GM18858 (cell line): Measurements from ENCODE around the gene TEKT4.
"Not testable (repeated sequence)": the region's sequence is repeated elsewhere in the genome, so short reads cannot be mapped to it uniquely, and the experiment has no call there.

Source experiments
- ATAC-seq: cut with Tn5 transposase; IDR thresholded peaks from one replicate; pipeline ENCODE4 v1.9.1; 2021; ENCODE audit not compliant: unreplicated experiment

Gene TEKT4

DNA sequence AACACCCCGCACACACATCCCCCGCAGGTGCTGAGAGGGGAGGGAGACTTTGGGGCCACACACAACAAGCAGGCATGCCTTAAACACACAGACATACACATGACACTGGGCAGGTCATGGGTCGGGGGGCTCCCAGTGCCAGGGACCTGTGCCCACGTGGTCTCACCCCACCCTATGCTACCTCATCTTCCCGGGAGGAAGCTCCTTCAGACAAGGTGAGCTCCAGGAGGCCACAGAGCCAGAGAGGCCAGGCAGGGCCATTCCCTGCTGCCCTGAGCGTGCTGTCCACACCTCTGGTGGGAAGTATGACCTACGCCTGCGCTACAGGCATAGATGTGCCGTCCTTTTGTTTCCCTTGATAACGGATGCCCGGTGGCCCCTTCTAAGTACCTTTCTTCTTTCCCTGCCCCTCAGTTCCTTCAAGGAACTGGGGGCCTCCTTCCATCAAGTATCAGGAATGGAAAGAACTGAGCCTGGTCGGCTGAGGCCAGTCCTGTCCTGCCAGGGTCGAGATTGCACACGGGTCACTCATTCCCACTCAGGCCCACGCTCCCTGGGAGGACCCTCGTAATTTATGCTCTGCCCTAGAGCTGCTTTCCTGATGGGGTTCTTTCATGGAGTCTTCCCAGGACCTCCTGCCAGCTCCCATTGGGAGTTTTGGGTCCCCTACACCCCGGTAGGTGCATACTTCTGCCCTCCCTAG, 4.7 kb downstream of the TEKT4 start:
- ATAC-seq: no peak

GRCh38 chr2:94876523-94876863, 5.3 kb downstream of the TEKT4 start:
- no peak for ATAC-seq

- no peak for ATAC-seq
Measured at GRCh38 chr2:94877129-94877528, 5.9 kb downstream of the TEKT4 start.

GRCh38 chr2:94878575-94878974, 7.3 kb downstream of the TEKT4 start:
- ATAC-seq: not testable (repeated sequence)

DNA sequence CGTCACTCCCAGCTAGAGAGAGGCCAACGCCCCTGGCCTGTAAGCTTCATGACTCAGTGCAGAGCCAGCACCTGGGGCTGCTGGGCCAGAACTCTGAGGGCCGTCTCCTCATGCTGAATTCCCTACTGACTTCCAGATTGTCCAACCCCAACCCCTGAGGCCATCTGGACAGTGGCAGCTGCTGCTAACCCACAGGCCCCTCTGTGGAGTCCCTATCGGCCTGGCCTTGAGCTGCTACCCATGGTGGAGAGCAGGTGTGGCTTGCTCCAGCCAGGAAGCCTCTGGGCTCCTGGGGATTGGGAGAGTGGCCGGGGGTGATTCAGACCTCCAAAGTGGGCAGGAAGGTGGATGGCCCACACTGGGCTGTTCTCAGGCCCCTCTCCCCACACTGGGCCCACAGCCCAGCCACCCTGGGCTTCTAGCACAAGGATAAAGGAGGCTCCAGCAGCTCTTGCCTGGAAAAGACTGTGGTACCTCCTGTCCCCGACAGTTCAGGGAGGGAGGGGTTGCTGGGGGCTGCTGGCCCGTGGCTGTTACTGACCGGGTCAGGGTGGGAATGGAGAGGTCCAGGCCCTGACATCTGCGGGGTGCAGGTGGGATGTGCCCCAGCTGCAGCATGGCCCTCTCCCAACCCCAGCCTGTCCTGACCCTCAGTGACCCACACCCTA, 8.2 kb downstream of the TEKT4 start:
- ATAC-seq: no peak

DNA sequence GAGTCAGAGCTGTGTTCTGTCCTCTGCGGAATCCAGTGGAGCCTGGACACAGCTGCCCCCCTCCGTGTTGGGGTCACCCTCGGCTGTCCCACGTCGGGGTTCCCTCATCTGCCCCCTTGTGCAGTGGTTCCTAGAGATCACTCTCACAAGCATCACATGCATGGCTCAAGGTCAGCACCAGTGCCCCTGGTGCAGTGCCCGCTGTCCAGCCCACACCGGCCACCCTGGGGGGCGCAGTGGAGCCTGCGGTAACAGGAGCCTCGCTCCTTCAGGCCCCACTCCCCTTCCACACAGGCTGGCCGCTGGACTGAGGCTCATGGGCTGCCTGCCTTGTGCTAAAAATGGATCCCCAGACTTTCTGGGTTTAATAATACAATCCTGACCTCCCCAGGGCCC, 8.8 kb downstream of the TEKT4 start:
- no peak for ATAC-seq

DNA sequence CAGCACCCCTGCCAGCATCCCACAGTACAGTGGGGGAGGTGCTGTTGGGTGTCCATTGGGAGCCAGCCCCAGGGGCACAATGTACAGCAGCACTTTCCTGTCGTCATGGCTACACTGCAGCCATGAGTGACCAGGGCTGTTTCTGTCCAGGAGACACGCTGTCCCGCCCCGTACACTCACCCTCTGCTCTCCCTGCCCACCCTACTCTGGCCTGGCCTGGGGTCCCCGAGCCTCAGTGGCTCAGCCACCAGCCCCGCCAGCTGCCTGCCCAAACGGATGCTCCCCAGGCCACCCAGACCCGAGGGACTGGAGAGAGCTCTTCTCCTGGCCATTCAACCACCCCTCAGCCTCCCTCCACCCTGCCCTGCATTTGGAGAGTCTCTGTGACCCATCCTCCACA, 9.3 kb downstream of the TEKT4 start:
- no peak for ATAC-seq

GRCh38 chr2:94881070-94881469, 9.8 kb downstream of the TEKT4 start:
- ATAC-seq: no peak

- no peak for ATAC-seq
Measured at GRCh38 chr2:94890234-94890633, 19.0 kb downstream of the TEKT4 start.

- not testable (repeated sequence) for ATAC-seq
Measured at GRCh38 chr2:94895273-94895672, 24.0 kb downstream of the TEKT4 start.

- ATAC-seq: not testable (repeated sequence)
Measured at GRCh38 chr2:94906976-94907375, 35.7 kb downstream of the TEKT4 start.

DNA sequence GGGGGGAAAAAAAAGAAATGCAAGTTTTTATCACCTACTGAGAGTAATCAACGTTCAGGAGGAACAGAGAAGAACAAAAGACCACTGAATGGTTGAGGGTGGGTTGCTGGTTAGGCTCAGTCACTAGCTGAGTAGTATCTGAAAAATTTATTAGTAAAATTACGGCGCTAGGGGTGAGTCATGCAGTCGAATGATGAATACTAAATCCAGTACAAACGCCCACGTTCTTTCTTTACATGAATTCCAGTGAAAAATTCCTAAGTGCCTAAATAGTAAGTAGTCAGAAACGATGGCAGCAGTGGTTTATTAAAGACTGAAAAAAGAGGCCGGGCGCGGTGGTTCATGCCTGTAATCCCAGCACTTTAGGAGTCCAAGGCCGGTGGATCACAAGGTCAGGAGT, 52.0 kb downstream of the TEKT4 start:
- ATAC-seq: no peak

DNA sequence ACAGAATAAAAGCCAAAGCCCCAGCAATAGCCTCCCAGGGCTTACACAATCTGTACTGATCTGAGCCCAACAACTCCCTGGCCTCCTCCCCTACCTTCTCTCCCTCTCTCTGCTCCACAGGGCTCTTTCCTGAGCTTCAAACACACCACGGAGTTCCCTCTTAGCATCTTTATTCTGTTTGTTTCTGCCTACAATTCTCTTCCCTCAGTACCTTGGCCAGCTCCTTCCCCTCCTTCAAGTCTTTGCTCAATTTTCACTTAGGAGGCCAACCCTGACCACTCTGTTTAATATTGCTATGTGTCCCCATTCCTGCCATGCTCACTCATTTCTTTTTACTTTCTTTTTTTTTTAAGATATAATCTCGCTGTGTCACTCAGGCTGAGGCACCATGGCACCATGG, 53.8 kb downstream of the TEKT4 start:
- not testable (repeated sequence) for ATAC-seq
